Mesenchymal stem cell (in vitro differentiated cells and primary cell): Measurements from ENCODE around the gene FAM13C.

Experiments
- DNase-seq: peaks from one replicate; pipeline ENCODE4 v3.0.0-alpha.2; 2013
- H2AFZ ChIP-seq: one replicate; pipeline ENCODE4 v1.6.1; 2013; ENCODE audit warnings: low read depth, mild to moderate bottlenecking, control low read depth, inconsistent platforms, low read length, moderate library complexity
- H2AK5ac ChIP-seq: 2 replicates; pipeline ENCODE4 v1.6.1; 2013; ENCODE audit warnings: low read length, moderate library complexity, mild to moderate bottlenecking, inconsistent platforms; ENCODE audit not compliant: severe bottlenecking
- H2BK120ac ChIP-seq: one replicate; pipeline ENCODE4 v1.6.1; 2013; ENCODE audit warnings: low read depth, mild to moderate bottlenecking, inconsistent platforms, low read length, moderate library complexity
- H2BK12ac ChIP-seq, 2 experiments: one replicate each; pipeline ENCODE4 v1.6.1; 2013; ENCODE audit warnings: inconsistent platforms in 2 of 2, low read length in 2 of 2, mild to moderate bottlenecking in 2 of 2, moderate library complexity in 2 of 2, control low read depth in 1 of 2
- H2BK15ac ChIP-seq: one replicate; pipeline ENCODE4 v1.6.1; 2013; ENCODE audit warnings: mild to moderate bottlenecking, low read depth, inconsistent platforms; ENCODE audit not compliant: poor library complexity, severe bottlenecking
- H2BK5ac ChIP-seq: 2 replicates; pipeline ENCODE4 v1.6.1; 2013; ENCODE audit warnings: low read depth, mild to moderate bottlenecking, low read length, control low read depth, inconsistent platforms; ENCODE audit not compliant: poor library complexity, severe bottlenecking
- H3K14ac ChIP-seq, 2 experiments: one replicate each; pipeline ENCODE4 v1.6.1; 2013; ENCODE audit warnings: inconsistent platforms in 2 of 2, low read length in 2 of 2, control low read depth in 1 of 2, mild to moderate bottlenecking in 1 of 2, moderate library complexity in 1 of 2
- H3K18ac ChIP-seq, 2 experiments: one replicate each; pipeline ENCODE4 v1.6.1; 2013; ENCODE audit warnings: inconsistent platforms in 2 of 2, low read length in 2 of 2, control low read depth in 1 of 2, low read depth in 1 of 2, mild to moderate bottlenecking in 1 of 2
- H3K23ac ChIP-seq, 2 experiments: one replicate each; pipeline ENCODE4 v1.6.1; 2013; ENCODE audit warnings: inconsistent platforms in 2 of 2, low read length in 2 of 2, mild to moderate bottlenecking in 2 of 2, moderate library complexity in 2 of 2, control low read depth in 1 of 2
- H3K27ac ChIP-seq: 2 replicates; pipeline ENCODE4 v1.5.1; 2013; ENCODE audit warnings: mild to moderate bottlenecking, moderate library complexity, low read length, control low read depth, inconsistent platforms; ENCODE audit not compliant: poor library complexity, severe bottlenecking
- H3K27me3 ChIP-seq, 2 experiments: 2 replicates each; pipeline versions ENCODE4 v1.6.1 to v1.7.0; 2013; ENCODE audit warnings: low read length in 2 of 2, mild to moderate bottlenecking in 2 of 2, moderate library complexity in 2 of 2, control low read depth in 1 of 2, inconsistent platforms in 1 of 2; ENCODE audit not compliant: control insufficient read depth in 1 of 2, insufficient read depth in 1 of 2
- H3K36me3 ChIP-seq, 2 experiments: 2 replicates each; pipeline versions ENCODE4 v1.6.1 to v1.7.0; 2013; ENCODE audit warnings: low read length in 2 of 2, control low read depth in 1 of 2, inconsistent platforms in 1 of 2, low read depth in 1 of 2, mild to moderate bottlenecking in 1 of 2; ENCODE audit not compliant: insufficient read depth in 2 of 2, control insufficient read depth in 1 of 2
- H3K4ac ChIP-seq, 2 experiments: one replicate each; pipeline ENCODE4 v1.6.1; 2013; ENCODE audit warnings: inconsistent platforms in 2 of 2, low read length in 2 of 2, mild to moderate bottlenecking in 2 of 2, moderate library complexity in 2 of 2, control low read depth in 1 of 2, low read depth in 1 of 2
- H3K4me1 ChIP-seq: 2 replicates; pipeline ENCODE4 v1.6.1; 2013; ENCODE audit warnings: low read depth, low read length, control low read depth; ENCODE audit not compliant: control insufficient read depth, insufficient read depth
- H3K4me2 ChIP-seq: 2 replicates; pipeline ENCODE4 v1.6.1; 2013; ENCODE audit warnings: low read length, mild to moderate bottlenecking, inconsistent platforms; ENCODE audit not compliant: poor library complexity, severe bottlenecking
- H3K4me3 ChIP-seq, 2 experiments: 2 replicates each; pipeline versions ENCODE4 v1.5.1 to v1.7.0; 2013; ENCODE audit warnings: low read length in 2 of 2, mild to moderate bottlenecking in 2 of 2, control low read depth in 1 of 2, low read depth in 1 of 2; ENCODE audit not compliant: insufficient read depth in 1 of 2
- H3K79me1 ChIP-seq: replicated peaks from 2 replicates; pipeline ENCODE4 v1.6.1; 2013; ENCODE audit warnings: mild to moderate bottlenecking, control low read depth, low read length, inconsistent platforms; ENCODE audit not compliant: poor library complexity, severe bottlenecking
- H3K9ac ChIP-seq: 2 replicates; pipeline ENCODE4 v1.7.0; 2013; ENCODE audit warnings: mild to moderate bottlenecking, low read length, moderate library complexity
- H3K9me3 ChIP-seq: 2 replicates; pipeline ENCODE4 v1.7.0; 2013; ENCODE audit warnings: mild to moderate bottlenecking, low read length; ENCODE audit not compliant: control insufficient read depth
- H4K8ac ChIP-seq: one replicate; pipeline ENCODE4 v1.6.1; 2013; ENCODE audit warnings: inconsistent platforms, mild to moderate bottlenecking, low read length, moderate library complexity
- H4K91ac ChIP-seq: one replicate; pipeline ENCODE4 v1.6.1; 2013; ENCODE audit warnings: mild to moderate bottlenecking, low read length, inconsistent platforms
- WGBS: methylation state at CpG from one replicate; pipeline ENCODE4 v1.1.7; 2013; ENCODE audit warnings: mixed read lengths; 5-methylcytosine and 5-hydroxymethylcytosine counted together

FAM13C gene

DNA sequence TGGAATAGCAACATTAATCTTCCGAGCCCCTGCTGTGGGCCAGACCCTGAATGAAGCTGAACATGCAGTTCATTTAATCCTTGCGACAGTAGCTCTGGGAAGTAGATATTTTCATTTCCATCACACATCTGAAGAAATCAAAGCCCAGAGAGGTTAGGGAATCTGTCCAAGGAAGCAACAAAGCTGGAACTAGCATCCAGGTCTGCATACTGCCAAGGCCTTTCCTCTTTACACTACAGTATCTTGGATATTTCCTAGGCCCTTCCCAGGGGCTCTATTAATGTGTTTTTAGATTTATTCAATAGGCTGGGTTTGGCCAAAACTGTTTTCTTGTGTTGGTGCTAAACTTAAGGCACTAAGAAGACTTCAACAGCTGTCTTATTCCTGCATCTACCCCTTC is 48.1 kb downstream of the FAM13C start:
- Histone ChIP-seq H3K27ac (no peak overlapping the region), H2BK15ac (no peak overlapping the region), H3K27me3 (peaks cover 0 to 18% of the 10 kb centered on the region in 2 experiments), H3K9me3 (no peaks in the 10 kb centered on the region), H2AFZ (no peak overlapping the region), H3K36me3 (no peaks in the 10 kb centered on the region), H3K79me1 (no peaks in the 10 kb centered on the region), H2BK120ac (no peak overlapping the region), H2AK5ac (no peak overlapping the region), H3K9ac (no peak overlapping the region), H2BK12ac (no peak overlapping the region), H2BK5ac (no peak overlapping the region), H3K23ac (no peak overlapping the region), H4K8ac (no peak overlapping the region), H3K4ac (no peak overlapping the region), H3K14ac (no peak overlapping the region), H3K4me3 (no peak overlapping the region), H3K4me2 (no peak overlapping the region), H4K91ac (no peak overlapping the region), H3K18ac (peak overlapping the region in 1 of 2 experiments; percentile 45), H3K4me1 (no peaks in the 10 kb centered on the region)
- no peak for DNase-seq
- 89% methylated on average over 2 of the region's 2 CpGs for WGBS

DNA sequence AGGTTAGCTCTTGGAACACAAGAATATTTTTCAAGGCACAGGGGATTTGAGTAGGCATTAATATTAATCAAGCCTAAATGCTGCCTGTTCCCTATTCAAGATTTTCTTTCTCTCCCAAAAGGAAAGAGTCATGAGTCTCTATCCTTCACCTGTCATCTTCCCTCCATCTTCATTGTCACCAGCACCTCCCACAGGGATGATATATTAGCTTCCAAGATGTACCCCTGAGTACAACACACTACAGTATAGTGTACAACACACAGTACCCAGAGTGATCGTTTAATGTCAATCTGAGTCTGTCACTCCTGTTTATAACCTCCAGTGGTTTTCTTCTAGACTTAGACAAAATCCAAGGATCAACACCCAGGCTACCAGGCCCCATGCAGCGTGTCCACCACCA is 50.1 kb downstream of the FAM13C start:
- Histone ChIP-seq H2BK12ac (no peak overlapping the region), H2AK5ac (no peak overlapping the region), H3K79me1 (no peaks in the 10 kb centered on the region), H3K4me2 (no peak overlapping the region), H4K91ac (no peak overlapping the region), H3K4ac (no peak overlapping the region), H3K4me3 (no peak overlapping the region), H3K9me3 (no peaks in the 10 kb centered on the region), H3K27ac (no peak overlapping the region), H3K27me3 (peaks cover 0 to 18% of the 10 kb centered on the region in 2 experiments), H2BK5ac (no peak overlapping the region), H3K9ac (no peak overlapping the region), H3K36me3 (no peaks in the 10 kb centered on the region), H3K4me1 (no peaks in the 10 kb centered on the region), H4K8ac (no peak overlapping the region), H2BK15ac (no peak overlapping the region), H3K14ac (no peak overlapping the region), H3K18ac (no peak overlapping the region), H2AFZ (no peak overlapping the region), H2BK120ac (no peak overlapping the region), H3K23ac (no peak overlapping the region)
- DNase-seq = no peak
- 79% methylated on average over 2 of the region's 2 CpGs for WGBS

DNA sequence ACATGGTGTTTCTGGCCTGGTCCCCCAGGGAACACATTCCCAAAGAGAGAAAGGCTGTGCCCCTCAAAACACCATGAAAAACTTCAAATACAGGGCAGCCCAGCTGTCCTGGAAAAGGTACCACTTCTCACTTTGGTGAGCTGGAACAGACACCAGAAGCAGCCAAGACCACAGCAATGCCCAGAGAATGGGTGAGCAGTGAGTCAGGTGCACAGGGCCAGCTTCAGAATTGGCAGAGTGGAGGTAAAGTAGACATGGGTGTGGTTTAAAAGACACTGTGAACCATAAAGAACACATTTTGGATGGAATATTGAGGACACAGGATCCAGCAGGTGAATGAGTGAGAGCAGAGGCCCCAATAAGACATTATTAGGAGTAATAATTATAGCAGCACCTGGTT is 51.3 kb downstream of the FAM13C start:
- H2BK12ac ChIP-seq = no peak overlapping the region
- H2BK5ac ChIP-seq = no peak overlapping the region
- no peak overlapping the region for H3K27ac ChIP-seq
- peak overlapping the region in 1 of 2 experiments; percentile 15 for H3K14ac ChIP-seq
- H3K4me2 ChIP-seq = no peak overlapping the region
- no peaks in the 10 kb centered on the region for H3K9me3 ChIP-seq
- no peak for DNase-seq
- H3K4me3 ChIP-seq = no peak overlapping the region
- H4K91ac ChIP-seq = no peak overlapping the region
- no peak overlapping the region for H3K9ac ChIP-seq
- no peaks in the 10 kb centered on the region for H3K4me1 ChIP-seq
- no peak overlapping the region for H2AK5ac ChIP-seq
- H3K79me1 ChIP-seq = no peaks in the 10 kb centered on the region
- H2AFZ ChIP-seq = no peak overlapping the region
- H3K27me3 ChIP-seq = peaks cover 0 to 18% of the 10 kb centered on the region in 2 experiments
- H3K18ac ChIP-seq = no peak overlapping the region
- H2BK15ac ChIP-seq = no peak overlapping the region
- H3K23ac ChIP-seq = no peak overlapping the region
- H2BK120ac ChIP-seq = no peak overlapping the region
- H3K36me3 ChIP-seq = no peaks in the 10 kb centered on the region
- no peak overlapping the region for H4K8ac ChIP-seq
- H3K4ac ChIP-seq = no peak overlapping the region

DNA sequence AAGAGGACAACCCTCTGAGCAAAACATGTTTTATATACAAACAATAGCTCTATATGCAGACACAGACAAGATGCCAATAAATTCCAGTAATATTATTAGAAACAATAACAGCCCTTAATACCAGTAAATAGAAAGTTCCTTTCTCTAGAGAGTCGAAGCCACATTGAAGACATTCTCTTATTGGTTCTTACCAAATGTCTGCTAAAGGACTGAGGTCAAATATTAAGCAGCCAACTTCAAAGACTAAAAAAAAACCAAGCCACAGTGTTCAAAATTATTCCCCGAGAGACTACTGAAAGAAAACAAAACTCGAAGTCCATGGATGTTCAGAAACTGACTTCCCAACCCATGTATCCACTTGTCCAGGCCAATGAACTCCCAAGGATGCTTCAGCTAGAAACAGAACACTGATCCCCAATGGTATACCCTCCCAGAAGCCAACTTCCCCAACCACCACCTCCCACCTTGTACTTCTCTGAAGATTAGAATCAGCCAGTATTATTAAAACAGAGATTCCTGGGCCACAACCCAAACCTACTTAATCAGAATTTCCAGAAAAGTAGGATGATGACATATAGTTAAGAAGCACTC is 51.9 kb downstream of the FAM13C start:
- no peak for DNase-seq
- Histone ChIP-seq H3K4me3 (no peak overlapping the region), H4K8ac (no peak overlapping the region), H3K9ac (no peak overlapping the region), H3K36me3 (no peaks in the 10 kb centered on the region), H2BK12ac (no peak overlapping the region), H2BK5ac (no peak overlapping the region), H2BK120ac (no peak overlapping the region), H3K23ac (no peak overlapping the region), H3K79me1 (no peaks in the 10 kb centered on the region), H3K4me2 (no peak overlapping the region), H2BK15ac (no peak overlapping the region), H3K9me3 (no peaks in the 10 kb centered on the region), H2AFZ (no peak overlapping the region), H2AK5ac (no peak overlapping the region), H4K91ac (no peak overlapping the region), H3K4ac (no peak overlapping the region), H3K18ac (no peak overlapping the region), H3K4me1 (no peaks in the 10 kb centered on the region), H3K14ac (no peak overlapping the region), H3K27me3 (peaks cover 0 to 18% of the 10 kb centered on the region in 2 experiments), H3K27ac (no peak overlapping the region)
- WGBS = 76% methylated on average over 3 of the region's 3 CpGs
